HG03066 (cell line): ENCODE data around the gene LRRC27.
"Not testable (repeated sequence)": the region's sequence is repeated elsewhere in the genome, so short reads cannot be mapped to it uniquely, and the experiment has no call there.

Experiments
- ATAC-seq: cut with Tn5 transposase; IDR thresholded peaks from one replicate; pipeline ENCODE4 v1.9.1; 2021; ENCODE audit warnings: low read depth; ENCODE audit not compliant: unreplicated experiment

Gene LRRC27

GRCh38 chr10:132313865-132314264 lies 18.1 kb upstream of the LRRC27 start:
- ATAC-seq, result no peak

GRCh38 chr10:132314336-132314735 lies 17.7 kb upstream of the LRRC27 start:
- no peak for ATAC-seq

- not testable (repeated sequence) for ATAC-seq
Measured at GRCh38 chr10:132314881-132315280, 17.1 kb upstream of the LRRC27 start.

- no peak for ATAC-seq
Measured at GRCh38 chr10:132316133-132316532, 15.9 kb upstream of the LRRC27 start.

GRCh38 chr10:132317477-132317876 lies 14.5 kb upstream of the LRRC27 start:
- ATAC-seq, result not testable (repeated sequence)

GRCh38 chr10:132319853-132320653 lies 11.9 kb upstream of the LRRC27 start:
- peak; percentile 98 for ATAC-seq

GRCh38 chr10:132320654-132321469 lies 11.1 kb upstream of the LRRC27 start:
- ATAC-seq, result peak; percentile 15

GRCh38 chr10:132321726-132322125 lies 10.3 kb upstream of the LRRC27 start:
- ATAC-seq, result no peak

GRCh38 chr10:132322586-132323048 lies 9.4 kb upstream of the LRRC27 start:
- no peak for ATAC-seq

GRCh38 chr10:132324186-132324585 lies 7.8 kb upstream of the LRRC27 start:
- no peak for ATAC-seq

- ATAC-seq, result no peak
Measured at GRCh38 chr10:132326344-132326889, 5.6 kb upstream of the LRRC27 start.

- no peak for ATAC-seq
Measured at GRCh38 chr10:132326925-132327324, 5.1 kb upstream of the LRRC27 start.

GRCh38 chr10:132328106-132328505 lies 3.9 kb upstream of the LRRC27 start:
- ATAC-seq, result no peak

- ATAC-seq, result no peak
Measured at GRCh38 chr10:132328738-132329137, 3.3 kb upstream of the LRRC27 start.

- ATAC-seq, result no peak
Measured at GRCh38 chr10:132329565-132330485, 2.2 kb upstream of the LRRC27 start.

- ATAC-seq, result no peak
Measured at GRCh38 chr10:132330486-132330833, 1.5 kb upstream of the LRRC27 start.

- ATAC-seq, result peak; percentile 35
Measured at GRCh38 chr10:132332433-132332754, 401 bp downstream of the LRRC27 start.

- ATAC-seq, result no peak
Measured at GRCh38 chr10:132333386-132333785, 1.4 kb downstream of the LRRC27 start.

GRCh38 chr10:132334631-132335188 lies 2.7 kb downstream of the LRRC27 start:
- ATAC-seq, result no peak
